ENCODE data around the gene ENPP1.

DNA sequence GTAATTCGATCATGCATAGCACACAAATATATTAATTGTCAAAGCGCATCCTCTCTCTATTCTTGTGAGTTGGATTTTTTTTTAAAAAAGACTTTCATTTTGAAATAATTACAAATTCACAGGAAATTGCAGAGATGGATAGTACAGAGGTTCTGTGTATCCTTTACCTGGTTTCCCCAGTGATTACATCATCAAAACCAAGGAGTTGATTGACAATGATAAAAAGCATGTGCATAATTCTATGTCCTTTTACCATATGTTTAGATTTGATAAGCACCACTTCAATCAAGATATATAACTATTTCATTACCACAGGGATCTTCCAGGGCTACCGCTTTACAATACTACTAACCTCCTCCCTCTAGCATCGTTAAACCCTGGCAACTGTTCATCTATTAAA lies 103.1 kb downstream of the ENPP1 start:
- TF ChIP-seq, protein P1, sequence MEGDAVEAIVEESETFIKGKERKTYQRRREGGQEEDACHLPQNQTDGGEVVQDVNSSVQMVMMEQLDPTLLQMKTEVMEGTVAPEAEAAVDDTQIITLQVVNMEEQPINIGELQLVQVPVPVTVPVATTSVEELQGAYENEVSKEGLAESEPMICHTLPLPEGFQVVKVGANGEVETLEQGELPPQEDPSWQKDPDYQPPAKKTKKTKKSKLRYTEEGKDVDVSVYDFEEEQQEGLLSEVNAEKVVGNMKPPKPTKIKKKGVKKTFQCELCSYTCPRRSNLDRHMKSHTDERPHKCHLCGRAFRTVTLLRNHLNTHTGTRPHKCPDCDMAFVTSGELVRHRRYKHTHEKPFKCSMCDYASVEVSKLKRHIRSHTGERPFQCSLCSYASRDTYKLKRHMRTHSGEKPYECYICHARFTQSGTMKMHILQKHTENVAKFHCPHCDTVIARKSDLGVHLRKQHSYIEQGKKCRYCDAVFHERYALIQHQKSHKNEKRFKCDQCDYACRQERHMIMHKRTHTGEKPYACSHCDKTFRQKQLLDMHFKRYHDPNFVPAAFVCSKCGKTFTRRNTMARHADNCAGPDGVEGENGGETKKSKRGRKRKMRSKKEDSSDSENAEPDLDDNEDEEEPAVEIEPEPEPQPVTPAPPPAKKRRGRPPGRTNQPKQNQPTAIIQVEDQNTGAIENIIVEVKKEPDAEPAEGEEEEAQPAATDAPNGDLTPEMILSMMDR (IDR thresholded peaks at IDR 0.05), result no peak
- TF ChIP-seq POLR2A (IDR thresholded peaks at IDR 0.05), result no peak
